ENCODE data around the gene MCU. TPM values are rescaled to one million over a fixed set of nuclear protein-coding genes. Genes with fewer than 3 reads are reported as not detected.

MCU gene
- total RNA-seq, 1 donor from 2014 or later, result 63.8 TPM

- H3K4me3 Mint-ChIP-seq (ENCODE audit: low read depth), result no peak overlapping the region
- no peak overlapping the region for H3K27ac Mint-ChIP-seq
- no peaks in the 10 kb centered on the region for H3K27me3 Mint-ChIP-seq
- TF ChIP-seq, protein P1, sequence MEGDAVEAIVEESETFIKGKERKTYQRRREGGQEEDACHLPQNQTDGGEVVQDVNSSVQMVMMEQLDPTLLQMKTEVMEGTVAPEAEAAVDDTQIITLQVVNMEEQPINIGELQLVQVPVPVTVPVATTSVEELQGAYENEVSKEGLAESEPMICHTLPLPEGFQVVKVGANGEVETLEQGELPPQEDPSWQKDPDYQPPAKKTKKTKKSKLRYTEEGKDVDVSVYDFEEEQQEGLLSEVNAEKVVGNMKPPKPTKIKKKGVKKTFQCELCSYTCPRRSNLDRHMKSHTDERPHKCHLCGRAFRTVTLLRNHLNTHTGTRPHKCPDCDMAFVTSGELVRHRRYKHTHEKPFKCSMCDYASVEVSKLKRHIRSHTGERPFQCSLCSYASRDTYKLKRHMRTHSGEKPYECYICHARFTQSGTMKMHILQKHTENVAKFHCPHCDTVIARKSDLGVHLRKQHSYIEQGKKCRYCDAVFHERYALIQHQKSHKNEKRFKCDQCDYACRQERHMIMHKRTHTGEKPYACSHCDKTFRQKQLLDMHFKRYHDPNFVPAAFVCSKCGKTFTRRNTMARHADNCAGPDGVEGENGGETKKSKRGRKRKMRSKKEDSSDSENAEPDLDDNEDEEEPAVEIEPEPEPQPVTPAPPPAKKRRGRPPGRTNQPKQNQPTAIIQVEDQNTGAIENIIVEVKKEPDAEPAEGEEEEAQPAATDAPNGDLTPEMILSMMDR (IDR thresholded peaks at IDR 0.05; ENCODE audit: unreplicated experiment), result no peak
- H3K9me3 Mint-ChIP-seq (ENCODE audit: low read depth), result peaks cover 25% of the 10 kb centered on the region
- H3K4me1 Mint-ChIP-seq (ENCODE audit: low read depth), result no peaks in the 10 kb centered on the region
- no peak for DNase-seq (ENCODE audit: low spot score, unreplicated experiment)
- peaks cover 25% of the 10 kb centered on the region for H3K36me3 Mint-ChIP-seq (ENCODE audit: insufficient read depth)
Observed at GRCh38 chr10:72851509-72851908, 159.6 kb downstream of the MCU start.

DNA sequence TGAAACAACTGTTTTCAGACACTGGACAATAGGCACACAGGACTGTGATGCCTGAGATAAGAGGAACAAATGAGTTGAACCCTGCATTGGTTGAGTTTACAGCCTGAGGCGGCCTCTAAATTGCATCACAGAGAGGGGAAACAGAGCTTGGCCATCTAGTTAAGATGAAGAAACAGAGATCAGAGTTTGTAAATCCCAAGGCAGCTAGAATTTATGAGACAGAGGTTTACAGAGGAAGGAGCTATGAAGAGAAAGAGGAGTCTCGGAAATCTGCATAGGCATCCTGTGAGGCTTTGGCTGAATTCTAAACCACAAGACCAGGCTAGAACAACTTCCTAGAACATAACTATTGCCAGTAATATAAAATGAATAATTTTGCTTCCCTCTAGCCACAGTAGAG lies 160.6 kb downstream of the MCU start:
- Mint-ChIP-seq H3K27me3 (no peaks in the 10 kb centered on the region), H3K36me3 (ENCODE audit: insufficient read depth) (peaks cover 25% of the 10 kb centered on the region), H3K27ac (no peak overlapping the region), H3K4me1 (ENCODE audit: low read depth) (no peaks in the 10 kb centered on the region), H3K4me3 (ENCODE audit: low read depth) (no peak overlapping the region), H3K9me3 (ENCODE audit: low read depth) (peaks cover 25% of the 10 kb centered on the region)
- TF ChIP-seq, protein P1 (IDR thresholded peaks at IDR 0.05; ENCODE audit: unreplicated experiment), result no peak
- no peak for DNase-seq (ENCODE audit: low spot score, unreplicated experiment)

DNA sequence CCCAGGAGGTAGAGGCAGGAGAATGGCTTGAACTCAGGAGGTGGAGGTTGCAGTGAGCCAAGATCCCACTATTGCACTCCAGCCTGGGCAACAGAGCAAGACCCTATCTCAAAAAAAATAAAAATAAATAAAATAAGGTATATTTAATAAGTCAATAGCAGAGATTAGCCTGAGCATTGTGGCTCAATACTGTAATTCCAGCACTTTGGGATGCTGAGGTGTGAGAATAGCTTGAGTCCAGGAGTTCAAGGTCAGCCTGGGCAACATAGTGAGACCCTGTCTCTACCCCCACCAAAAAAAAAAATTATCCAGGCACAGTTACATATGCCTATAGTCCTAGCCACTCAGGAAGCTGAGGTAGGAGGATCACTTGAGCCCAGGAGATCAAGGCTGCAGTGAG lies 163.2 kb downstream of the MCU start:
- TF ChIP-seq, protein P1 (IDR thresholded peaks at IDR 0.05; ENCODE audit: unreplicated experiment), result no peak
- Mint-ChIP-seq H3K9me3 (ENCODE audit: low read depth) (peaks cover 20% of the 10 kb centered on the region), H3K36me3 (ENCODE audit: insufficient read depth) (peaks cover 16% of the 10 kb centered on the region), H3K4me1 (ENCODE audit: low read depth) (no peaks in the 10 kb centered on the region), H3K27me3 (no peaks in the 10 kb centered on the region), H3K4me3 (ENCODE audit: low read depth) (no peak overlapping the region), H3K27ac (no peak overlapping the region)
- DNase-seq (ENCODE audit: low spot score, unreplicated experiment), result no peak

GRCh38 chr10:72855790-72856189 lies 163.8 kb downstream of the MCU start:
- TF ChIP-seq, protein P1 (IDR thresholded peaks at IDR 0.05; ENCODE audit: unreplicated experiment), result no peak

DNA sequence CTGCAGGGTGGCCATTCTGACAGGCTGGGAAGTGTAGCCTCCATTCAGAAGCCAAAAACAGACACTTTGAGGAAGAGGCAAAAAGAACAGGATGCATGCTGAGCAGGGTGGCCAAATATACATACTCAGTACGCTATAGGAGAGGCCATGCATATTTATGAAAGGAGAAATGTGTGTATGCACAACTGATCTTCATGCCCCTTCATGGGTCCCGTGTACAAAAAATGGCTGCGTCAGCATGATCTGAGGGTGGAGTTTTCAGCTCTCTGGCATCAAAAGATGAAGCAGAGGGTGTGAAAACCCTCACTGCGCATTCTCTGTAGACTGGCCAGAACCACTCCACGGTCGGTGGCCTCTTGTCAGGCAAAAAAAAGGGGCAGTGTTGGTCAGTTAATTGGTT lies 166.1 kb downstream of the MCU start:
- Mint-ChIP-seq H3K4me3 (ENCODE audit: low read depth) (no peak overlapping the region), H3K4me1 (ENCODE audit: low read depth) (peaks cover 3% of the 10 kb centered on the region), H3K27me3 (no peaks in the 10 kb centered on the region), H3K9me3 (ENCODE audit: low read depth) (peaks cover 4% of the 10 kb centered on the region), H3K36me3 (ENCODE audit: insufficient read depth) (peaks cover 10% of the 10 kb centered on the region), H3K27ac (peak overlapping the region; percentile 7)
- TF ChIP-seq, protein P1 (IDR thresholded peaks at IDR 0.05; ENCODE audit: unreplicated experiment), result no peak
- no peak for DNase-seq (ENCODE audit: low spot score, unreplicated experiment)

More at GRCh38 chr10:72855790-72856189, 163.8 kb downstream of the MCU start:
- Mint-ChIP-seq H3K4me3 (ENCODE audit: low read depth) (no peak overlapping the region), H3K9me3 (ENCODE audit: low read depth) (peaks cover 18% of the 10 kb centered on the region), H3K36me3 (ENCODE audit: insufficient read depth) (peaks cover 18% of the 10 kb centered on the region), H3K27me3 (no peaks in the 10 kb centered on the region), H3K4me1 (ENCODE audit: low read depth) (no peaks in the 10 kb centered on the region), H3K27ac (no peak overlapping the region)
- no peak for DNase-seq (ENCODE audit: low spot score, unreplicated experiment)
